GM12878 (cell line): ENCODE data around the gene LBR. TPM values are rescaled to one million over a fixed set of nuclear protein-coding genes. Genes with fewer than 3 reads are reported as not detected.

ENCODE experiments used
- ATAC-seq: fragments of 200-7000 bp; cut with Tn5 transposase; 3 replicates; pipeline ENCODE4 v1.9.1; 2020; ENCODE audit warnings: mild to moderate bottlenecking, moderate library complexity
- BruUV-seq: library from RNA; stranded (reverse); fragments of 400-500 nt; replicated peaks from 2 replicates; lab custom pipeline; 2021; lab: Mats Ljungman, UMichigan
- CTCF ChIA-PET: fragments of 300-600 bp; sonication (Branson Sonifier 250); formaldehyde crosslinking; extraction: SDS; loops from one replicate; lab custom pipeline; 2021; ENCODE audit warnings: inconsistent platforms; lab: Yijun Ruan, JAX
- POLR2A ChIA-PET: fragments of 350-600 bp; formaldehyde crosslinking; extraction: SDS; loops from one replicate; lab custom pipeline; 2021; ENCODE audit warnings: inconsistent platforms; lab: Charles Lee
- RAD21 ChIA-PET: fragments of 300-600 bp; sonication (Branson Sonifier 250); formaldehyde crosslinking; loops from one replicate; lab custom pipeline; 2023; ENCODE audit warnings: antibody characterized with exemption; ENCODE audit not compliant: unreplicated experiment; lab: Charles Lee
- SMC1A ChIA-PET: fragments of 300-600 bp; sonication (Branson Sonifier 250); formaldehyde crosslinking; loops from one replicate; lab custom pipeline; 2023; ENCODE audit not compliant: unreplicated experiment, uncharacterized antibody; lab: Charles Lee
- DNase-seq: peaks from one replicate; pipeline ENCODE4 v3.0.0-alpha.2; 2011; ENCODE audit warnings: low read depth, low spot score
- FAIRE-seq: peaks from 3 replicates; lab custom pipeline; 2011; peaks lifted over from hg19 to GRCh38; lab: Jason Lieb, UNC
- H2AFZ ChIP-seq: 2 replicates; pipeline ENCODE4 v1.6.0; 2011; ENCODE audit warnings: low read depth, low read length, control low read depth; ENCODE audit not compliant: control insufficient read depth
- H3K27ac ChIP-seq: 2 replicates; pipeline ENCODE4 v1.5.1; 2011; ENCODE audit warnings: control low read depth; ENCODE audit not compliant: control insufficient read depth, insufficient read depth
- H3K27me3 ChIP-seq, 2 experiments: replicated peaks in 1 of 2; 2 replicates each; pipeline versions ENCODE4 v1.6.0 to v1.6.1; 2011; ENCODE audit warnings: low read length in 1 of 2; ENCODE audit not compliant: control insufficient read depth in 2 of 2, insufficient read depth in 2 of 2
- H3K36me3 ChIP-seq, 2 experiments: 2 replicates each; pipeline ENCODE4 v1.5.1; 2011; ENCODE audit warnings: low read length in 1 of 2; ENCODE audit not compliant: control insufficient read depth in 2 of 2, insufficient read depth in 2 of 2
- H3K4me1 ChIP-seq: 2 replicates; pipeline ENCODE4 v1.6.1; 2011; ENCODE audit warnings: mild to moderate bottlenecking, low read length, moderate library complexity, mixed read lengths; ENCODE audit not compliant: control insufficient read depth, insufficient read depth
- H3K4me2 ChIP-seq: 2 replicates; pipeline ENCODE4 v1.6.0; 2011; ENCODE audit warnings: control low read depth; ENCODE audit not compliant: control insufficient read depth, insufficient read depth
- H3K4me3 ChIP-seq: fragments of 200-600 bp; sonication (generic); 2 replicates; pipeline ENCODE4 v1.5.1; 2016
- H3K79me2 ChIP-seq: 2 replicates; pipeline ENCODE4 v1.6.0; 2011; ENCODE audit warnings: low read length; ENCODE audit not compliant: control insufficient read depth, insufficient read depth
- H3K9ac ChIP-seq: 2 replicates; pipeline ENCODE4 v1.8.0; 2011; ENCODE audit warnings: low read length, control low read depth, mixed read lengths; ENCODE audit not compliant: control insufficient read depth, insufficient read depth
- H3K9me3 ChIP-seq: replicated peaks from 3 replicates; pipeline ENCODE4 v1.5.1; 2011; ENCODE audit warnings: mild to moderate bottlenecking, low read length; ENCODE audit not compliant: control insufficient read depth, insufficient read depth
- H4K20me1 ChIP-seq: 2 replicates; pipeline ENCODE4 v1.6.0; 2011; ENCODE audit not compliant: control insufficient read depth, insufficient read depth
- ATF7 ChIP-seq: fragments of 450-650 bp; IDR thresholded peaks from 2 replicates; pipeline ENCODE4 v1.6.1; 2016; ENCODE audit warnings: low read depth, mild to moderate bottlenecking
- BCL11A ChIP-seq: IDR thresholded peaks from 2 replicates; pipeline ENCODE4 v1.6.1; 2011; ENCODE audit warnings: low read depth, low read length
- BCL3 ChIP-seq: IDR thresholded peaks from 2 replicates; pipeline ENCODE4 v1.6.1; 2011; ENCODE audit warnings: borderline replicate concordance, low read depth, mild to moderate bottlenecking, moderate library complexity, low read length; ENCODE audit not compliant: insufficient read depth, poor library complexity, severe bottlenecking
- CBFB ChIP-seq: IDR thresholded peaks from 2 replicates; pipeline ENCODE4 v1.6.1; 2016; ENCODE audit warnings: antibody characterized with exemption, low read depth
- CREM ChIP-seq: IDR thresholded peaks from 2 replicates; pipeline ENCODE4 v1.6.1; 2014; ENCODE audit warnings: antibody characterized with exemption, low read depth
- ESRRA ChIP-seq: IDR thresholded peaks from 2 replicates; pipeline ENCODE4 v1.6.1; 2012; ENCODE audit warnings: mild to moderate bottlenecking, low read length, improper control_type of control experiment
- FOXM1 ChIP-seq: IDR thresholded peaks from 2 replicates; pipeline ENCODE4 v1.6.1; 2012; ENCODE audit warnings: low read depth, mild to moderate bottlenecking, inconsistent platforms, low read length, moderate library complexity
- MEF2B ChIP-seq: fragments of 450-650 bp; IDR thresholded peaks from 2 replicates; pipeline ENCODE4 v1.6.1; 2018; ENCODE audit warnings: mild to moderate bottlenecking, moderate library complexity; ENCODE audit not compliant: partially characterized antibody, poor library complexity, severe bottlenecking
- MYC ChIP-seq: IDR thresholded peaks from 2 replicates; pipeline ENCODE4 v1.6.1; 2011; ENCODE audit warnings: mild to moderate bottlenecking, low read length, moderate library complexity, inconsistent platforms; ENCODE audit not compliant: insufficient read depth, insufficient replicate concordance, insufficient read length, severe bottlenecking
- NFXL1 ChIP-seq: fragments of 450-650 bp; IDR thresholded peaks from 2 replicates; pipeline ENCODE4 v1.6.1; 2017; ENCODE audit warnings: antibody characterized with exemption, mild to moderate bottlenecking, borderline replicate concordance
- PML ChIP-seq: IDR thresholded peaks from 2 replicates; pipeline ENCODE4 v1.6.1; 2012; ENCODE audit warnings: low read length, inconsistent platforms
- RCOR1 ChIP-seq: conservative IDR thresholded peaks from 2 replicates; pipeline ENCODE4 v1.6.1; 2012; ENCODE audit warnings: low read depth, low read length, improper control_type of control experiment
- RELA ChIP-seq: fragments of 450-650 bp; IDR thresholded peaks from 2 replicates; pipeline ENCODE4 v1.8.0; 2014; ENCODE audit warnings: borderline replicate concordance; ENCODE audit not compliant: partially characterized antibody
- SIN3A ChIP-seq: IDR thresholded peaks from 2 replicates; pipeline ENCODE4 v1.6.1; 2012; ENCODE audit warnings: low read depth, low read length, improper control_type of control experiment
- SIX5 ChIP-seq: IDR thresholded peaks from 2 replicates; pipeline ENCODE4 v1.6.1; 2011; ENCODE audit warnings: mild to moderate bottlenecking, low read depth, low read length, moderate library complexity; ENCODE audit not compliant: severe bottlenecking
- TARDBP ChIP-seq: IDR thresholded peaks from 2 replicates; pipeline ENCODE4 v1.6.1; 2016; ENCODE audit warnings: borderline replicate concordance
- YY1 ChIP-seq: IDR thresholded peaks from 2 replicates; pipeline ENCODE4 v1.6.1; 2011; ENCODE audit warnings: low read depth, mild to moderate bottlenecking, low read length
- ZSCAN29 ChIP-seq: fragments of 450-650 bp; IDR thresholded peaks from 2 replicates; pipeline ENCODE4 v1.6.1; 2017; ENCODE audit warnings: mild to moderate bottlenecking, moderate library complexity
- ZZZ3 ChIP-seq: IDR thresholded peaks from 2 replicates; pipeline ENCODE4 v1.6.1; 2011; ENCODE audit warnings: low read depth; ENCODE audit not compliant: control insufficient read depth, insufficient read length
- WGBS: methylation state at CpG from one replicate; pipeline ENCODE4 v1.1.6; 2016; ENCODE audit warnings: low lambda C conversion rate; ENCODE audit not compliant: insufficient replicate concordance, insufficient coverage; ENCODE audit errors: missing lambda C conversion rate; 5-methylcytosine and 5-hydroxymethylcytosine counted together
- in situ Hi-C: fragments of 300-500 bp; cut with MboI; formaldehyde crosslinking; loops from 9 replicates; pipeline ENCODE4 v1.14.3; 2018; ENCODE audit warnings: mixed read lengths
- intact Hi-C: fragments of 100-400 bp; cut with micrococcal nuclease; formaldehyde crosslinking; loops from one replicate; pipeline ENCODE4 v1.14.2; 2022; ENCODE audit not compliant: unreplicated experiment
- polyA plus RNA-seq, 11 experiments: library from polyadenylated mRNA; depleted of rRNA in 4 of 11; unstranded in 6 of 11; stranded (reverse) in 5 of 11; fragments of >200 nt; fragmentation: Nextera tagmentation in 4 of 11; fragmentation: Illumina TruSeq in 1 of 11; extraction: Ambion mirVana in 4 of 11; extraction: Trizol in 1 of 11; gene quantifications; 1 replicate in 1 of 11; 2 replicates in 10 of 11; pipeline versions ENCODE4 v1.2.1 to v1.2.3, GENCODE V29; 2011 to 2016; ENCODE audit warnings: inconsistent platforms in 2 of 11, missing spikeins in 2 of 11, low read depth in 1 of 11
- total RNA-seq, 4 experiments: library from RNA; depleted of rRNA in 3 of 4; stranded (reverse); fragments of >200 nt in 3 of 4; fragmentation: Illumina TruSeq in 1 of 4; extraction: Trizol in 1 of 4; gene quantifications; 2 replicates each; pipeline versions ENCODE4 v1.2.1 to v1.2.3, GENCODE V29; 2013 to 2021
- TF ChIP-seq, protein P1 (sequence below): IDR thresholded peaks from 2 replicates; pipeline ENCODE4 v1.6.1; 2012; ENCODE audit warnings: low read depth, low read length, improper control_type of control experiment

LBR gene
- total and polyA plus RNA-seq, 10 of the 15 experiments (the other 5 are each of a cell fraction or from before 2014, with no cell fraction given) = 81.8 to 178 (median 114) TPM

DNA sequence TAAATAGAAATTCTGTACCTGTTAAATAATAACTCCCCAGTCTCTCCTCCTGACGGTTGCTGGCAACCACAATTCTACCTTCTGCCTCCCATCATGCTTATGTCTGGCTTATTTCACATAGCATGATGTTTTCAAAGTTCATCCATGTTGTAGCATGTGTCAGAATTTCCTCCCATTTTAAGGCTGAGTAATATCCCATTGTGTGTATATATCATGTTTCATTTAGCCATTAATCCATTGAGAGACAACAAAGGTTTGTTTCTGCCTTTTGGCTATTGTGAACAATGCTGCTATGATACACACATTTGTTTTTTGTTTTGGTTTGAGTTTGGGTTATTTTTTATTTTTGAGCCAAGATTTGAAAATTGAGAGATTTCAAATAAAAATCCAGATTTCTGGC is 72.0 kb downstream of the LBR start:
- H4K20me1 ChIP-seq = no peaks in the 10 kb centered on the region
- BruUV-seq = no TSS peak
- no peak overlapping the region for H3K4me3 ChIP-seq
- ATAC-seq = no peak
- H3K36me3 ChIP-seq = no peaks in the 10 kb centered on the region
- 50% methylated on average over 1 of the region's 1 CpG for WGBS
- in situ Hi-C loops (no loop called here), intact Hi-C loops (no loop called here)
- no peak for FAIRE-seq
- H3K27ac ChIP-seq = no peak overlapping the region
- no peak for DNase-seq
- 0 out of 4 replicates have a peak, but pooled peaks cover 0 to 3% of the 10 kb centered on the region in 2 experiments for H3K27me3 ChIP-seq
- H3K4me1 ChIP-seq = no peaks in the 10 kb centered on the region
- ChIA-PET SMC1A (no interaction called here), POLR2A (no interaction called here), CTCF (no interaction called here), RAD21 (no interaction called here)
- H3K9ac ChIP-seq = no peak overlapping the region
- no peaks in the 10 kb centered on the region for H3K79me2 ChIP-seq
- H2AFZ ChIP-seq = no peak overlapping the region
- no peak overlapping the region for H3K4me2 ChIP-seq
- no peaks in the 10 kb centered on the region for H3K9me3 ChIP-seq
- no peak for TF ChIP-seq MYC
- no peak for TF ChIP-seq CBFB
- TF ChIP-seq NFXL1 = no peak
- no peak for TF ChIP-seq SIX5
- no peak for TF ChIP-seq ZSCAN29
- TF ChIP-seq BCL11A = no peak
- no peak for TF ChIP-seq ATF7
- TF ChIP-seq CREM = no peak
- TF ChIP-seq, protein P1, sequence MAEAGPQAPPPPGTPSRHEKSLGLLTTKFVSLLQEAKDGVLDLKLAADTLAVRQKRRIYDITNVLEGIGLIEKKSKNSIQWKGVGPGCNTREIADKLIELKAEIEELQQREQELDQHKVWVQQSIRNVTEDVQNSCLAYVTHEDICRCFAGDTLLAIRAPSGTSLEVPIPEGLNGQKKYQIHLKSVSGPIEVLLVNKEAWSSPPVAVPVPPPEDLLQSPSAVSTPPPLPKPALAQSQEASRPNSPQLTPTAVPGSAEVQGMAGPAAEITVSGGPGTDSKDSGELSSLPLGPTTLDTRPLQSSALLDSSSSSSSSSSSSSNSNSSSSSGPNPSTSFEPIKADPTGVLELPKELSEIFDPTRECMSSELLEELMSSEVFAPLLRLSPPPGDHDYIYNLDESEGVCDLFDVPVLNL = no peak
- no peak for TF ChIP-seq PML
- no peak for TF ChIP-seq ESRRA
- TF ChIP-seq SIN3A = no peak
- TF ChIP-seq TARDBP = no peak
- no peak for TF ChIP-seq FOXM1
- no peak for TF ChIP-seq MEF2B
- TF ChIP-seq ZZZ3 = no peak
- TF ChIP-seq BCL3 = no peak
- TF ChIP-seq RELA = no peak
- TF ChIP-seq RCOR1 = no peak
- no peak for TF ChIP-seq YY1
